OCI-LY3 (cell line): ENCODE results near the gene LXN.

ENCODE experiments used
- H2AFZ ChIP-seq: fragments of 200-600, 300-600 bp; shearing (Covaris generic); 2 replicates; pipeline ENCODE4 v1.6.0; 2014; ENCODE audit warnings: antibody characterized with exemption, low read depth, low read length
- H3K27ac ChIP-seq: fragments of 200-600, 300-600 bp; sonication (generic); 2 replicates; pipeline ENCODE4 v1.5.1; 2014; ENCODE audit warnings: mild to moderate bottlenecking, low read length, moderate library complexity, mixed read lengths
- H3K27me3 ChIP-seq: fragments of 200-600, 300-600 bp; sonication (generic); 2 replicates; pipeline ENCODE4 v1.6.1; 2014; ENCODE audit warnings: low read depth, low read length, mixed read lengths
- H3K36me3 ChIP-seq: fragments of 200-600, 300-600 bp; sonication (generic); replicated peaks from 2 replicates; pipeline ENCODE3; 2014; ENCODE audit warnings: low read depth, low read length, mixed read lengths
- H3K4me1 ChIP-seq: fragments of 300-600, 200-600 bp; sonication (generic); 2 replicates; pipeline ENCODE4 v1.6.1; 2014; ENCODE audit warnings: low read length, mixed read lengths
- H3K4me2 ChIP-seq: fragments of 200-600, 300-600 bp; sonication (generic); 2 replicates; pipeline ENCODE4 v1.6.1; 2014; ENCODE audit warnings: low read length, mixed read lengths
- H3K4me3 ChIP-seq: fragments of 300-600, 200-600 bp; sonication (generic); 2 replicates; pipeline ENCODE4 v1.5.1; 2014; ENCODE audit warnings: antibody characterized with exemption, mild to moderate bottlenecking, low read length, moderate library complexity
- H3K79me2 ChIP-seq: fragments of 300-600, 200-600 bp; shearing (Covaris generic); 2 replicates; pipeline ENCODE4 v1.6.1; 2014; ENCODE audit warnings: mild to moderate bottlenecking, low read length, mixed read lengths
- H3K9ac ChIP-seq: fragments of 300-600, 200-600 bp; shearing (Covaris generic); 2 replicates; pipeline ENCODE4 v1.6.0; 2014; ENCODE audit warnings: mild to moderate bottlenecking, low read length, moderate library complexity
- H3K9me3 ChIP-seq: fragments of 200-600, 300-600 bp; shearing (Covaris generic); 2 replicates; pipeline ENCODE4 v1.6.1; 2014; ENCODE audit warnings: low read length, mixed read lengths; ENCODE audit not compliant: insufficient read depth
- H4K20me1 ChIP-seq: fragments of 200-600, 300-600 bp; sonication (generic); 2 replicates; pipeline ENCODE4 v1.6.1; 2016; ENCODE audit warnings: low read length, mixed read lengths; ENCODE audit not compliant: insufficient read depth
- CTCF ChIP-seq: fragments of 200-600, 300-600 bp; sonication (generic); IDR thresholded peaks from 2 replicates; pipeline ENCODE4 v1.5.1; 2014; ENCODE audit warnings: antibody characterized with exemption, low read length, low read depth
- EZH2phosphoT487 ChIP-seq: fragments of 200-600 bp; shearing (Covaris generic); IDR thresholded peaks from 2 replicates; pipeline ENCODE4 v1.6.1; 2018; ENCODE audit warnings: antibody characterized with exemption, mixed run types, low read depth

LXN gene

GRCh38 chr3:158713094-158713499 lies 40.6 kb upstream of the LXN start:
- Histone ChIP-seq H3K9ac (no peak overlapping the region), H2AFZ (no peak overlapping the region), H3K4me2 (no peak overlapping the region), H3K79me2 (no peaks in the 10 kb centered on the region), H3K4me1 (peaks cover 9% of the 10 kb centered on the region), H3K27ac (no peak overlapping the region), H3K27me3 (no peaks in the 10 kb centered on the region), H3K36me3 (peaks cover 23% of the 10 kb centered on the region), H3K9me3 (no peaks in the 10 kb centered on the region), H3K4me3 (no peak overlapping the region), H4K20me1 (no peaks in the 10 kb centered on the region)
- no peak for TF ChIP-seq EZH2phosphoT487
- no peak for TF ChIP-seq CTCF

GRCh38 chr3:158712443-158712842 lies 40.0 kb upstream of the LXN start:
- Histone ChIP-seq H3K27ac (no peak overlapping the region), H2AFZ (no peak overlapping the region), H3K27me3 (no peaks in the 10 kb centered on the region), H3K4me1 (peaks cover 9% of the 10 kb centered on the region), H3K79me2 (no peaks in the 10 kb centered on the region), H3K9me3 (no peaks in the 10 kb centered on the region), H3K36me3 (peaks cover 25% of the 10 kb centered on the region), H3K9ac (no peak overlapping the region), H4K20me1 (no peaks in the 10 kb centered on the region), H3K4me2 (no peak overlapping the region), H3K4me3 (no peak overlapping the region)
- TF ChIP-seq EZH2phosphoT487 (no peak), CTCF (no peak)

GRCh38 chr3:158711886-158712285 lies 39.4 kb upstream of the LXN start:
- no peaks in the 10 kb centered on the region for H4K20me1 ChIP-seq
- H3K79me2 ChIP-seq, result no peaks in the 10 kb centered on the region
- H3K27me3 ChIP-seq, result no peaks in the 10 kb centered on the region
- no peak overlapping the region for H2AFZ ChIP-seq
- H3K9me3 ChIP-seq, result no peaks in the 10 kb centered on the region
- no peak overlapping the region for H3K4me2 ChIP-seq
- H3K4me1 ChIP-seq, result peaks cover 9% of the 10 kb centered on the region
- peaks cover 25% of the 10 kb centered on the region for H3K36me3 ChIP-seq
- H3K4me3 ChIP-seq, result no peak overlapping the region
- TF ChIP-seq CTCF, result no peak
- no peak for TF ChIP-seq EZH2phosphoT487
- no peak overlapping the region for H3K9ac ChIP-seq
- H3K27ac ChIP-seq, result no peak overlapping the region

- H3K36me3 ChIP-seq, result peaks cover 25% of the 10 kb centered on the region
- no peaks in the 10 kb centered on the region for H3K9me3 ChIP-seq
- TF ChIP-seq CTCF (no peak), EZH2phosphoT487 (no peak)
- H3K4me2 ChIP-seq, result no peak overlapping the region
- peaks cover 9% of the 10 kb centered on the region for H3K4me1 ChIP-seq
- H3K9ac ChIP-seq, result no peak overlapping the region
- no peaks in the 10 kb centered on the region for H3K27me3 ChIP-seq
- H3K4me3 ChIP-seq, result no peak overlapping the region
- H3K79me2 ChIP-seq, result no peaks in the 10 kb centered on the region
- H2AFZ ChIP-seq, result no peak overlapping the region
- no peak overlapping the region for H3K27ac ChIP-seq
- no peaks in the 10 kb centered on the region for H4K20me1 ChIP-seq
These were observed 38.2 kb upstream of the LXN start for GRCh38 chr3:158710601-158711000.
